ENCODE results near the gene DDX3X. TPM values are rescaled to one million over a fixed set of nuclear protein-coding genes. Genes with fewer than 3 reads are reported as not detected.
"Not testable (repeated sequence)": the region's sequence is repeated elsewhere in the genome, so short reads cannot be mapped to it uniquely, and the experiment has no call there.

Gene DDX3X
- total and polyA plus RNA-seq, 12 donors = 36.8 to 247 (median 153) TPM

DNA sequence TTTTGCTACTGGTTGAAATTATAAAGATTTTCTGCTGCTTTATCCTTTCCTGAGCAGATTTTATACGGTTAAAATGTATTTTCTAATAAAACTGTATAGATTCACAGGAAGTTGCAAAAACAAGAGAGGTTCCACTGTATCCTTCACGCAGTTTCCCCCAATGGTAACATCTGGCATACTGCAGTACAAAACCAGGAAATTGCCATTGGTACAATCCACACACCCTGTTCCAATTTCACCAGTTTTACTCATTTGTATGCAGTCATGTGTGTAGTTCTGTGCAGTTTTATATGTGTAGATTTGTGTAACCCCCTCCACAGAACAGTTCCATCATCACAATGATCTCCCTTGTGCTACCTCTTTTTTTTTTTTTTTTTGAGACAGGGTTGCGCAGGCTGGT lies 20.0 kb downstream of the DDX3X start:
- TF ChIP-seq, protein P1, sequence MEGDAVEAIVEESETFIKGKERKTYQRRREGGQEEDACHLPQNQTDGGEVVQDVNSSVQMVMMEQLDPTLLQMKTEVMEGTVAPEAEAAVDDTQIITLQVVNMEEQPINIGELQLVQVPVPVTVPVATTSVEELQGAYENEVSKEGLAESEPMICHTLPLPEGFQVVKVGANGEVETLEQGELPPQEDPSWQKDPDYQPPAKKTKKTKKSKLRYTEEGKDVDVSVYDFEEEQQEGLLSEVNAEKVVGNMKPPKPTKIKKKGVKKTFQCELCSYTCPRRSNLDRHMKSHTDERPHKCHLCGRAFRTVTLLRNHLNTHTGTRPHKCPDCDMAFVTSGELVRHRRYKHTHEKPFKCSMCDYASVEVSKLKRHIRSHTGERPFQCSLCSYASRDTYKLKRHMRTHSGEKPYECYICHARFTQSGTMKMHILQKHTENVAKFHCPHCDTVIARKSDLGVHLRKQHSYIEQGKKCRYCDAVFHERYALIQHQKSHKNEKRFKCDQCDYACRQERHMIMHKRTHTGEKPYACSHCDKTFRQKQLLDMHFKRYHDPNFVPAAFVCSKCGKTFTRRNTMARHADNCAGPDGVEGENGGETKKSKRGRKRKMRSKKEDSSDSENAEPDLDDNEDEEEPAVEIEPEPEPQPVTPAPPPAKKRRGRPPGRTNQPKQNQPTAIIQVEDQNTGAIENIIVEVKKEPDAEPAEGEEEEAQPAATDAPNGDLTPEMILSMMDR (IDR thresholded peaks at IDR 0.05) = no peak
- intact Hi-C loops (cut with DNase I) = no loop called here
- no peak for ATAC-seq

DNA sequence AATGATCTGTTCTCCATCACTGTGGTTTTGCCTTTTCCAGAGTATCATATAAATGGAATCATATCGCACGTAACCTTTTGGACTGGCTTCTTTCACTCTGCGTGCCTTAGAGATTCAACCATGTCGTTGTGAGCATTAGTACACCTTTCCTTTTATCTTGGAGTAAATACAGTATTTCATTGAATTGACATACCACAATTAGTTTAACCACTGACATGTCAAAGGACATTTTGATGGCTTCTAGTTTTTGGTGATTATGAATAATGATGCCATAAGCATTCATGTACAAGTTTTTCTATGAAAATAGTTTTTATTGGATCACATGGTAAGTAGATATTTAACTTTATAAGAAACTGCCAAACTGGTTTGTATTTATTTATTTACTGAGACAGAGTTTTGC lies 35.2 kb downstream of the DDX3X start:
- intact Hi-C loops (cut with DNase I) = no loop called here
- no peak overlapping the region for H3K27ac ChIP-seq
- ATAC-seq = no peak
- TF ChIP-seq, protein P1 (IDR thresholded peaks at IDR 0.05) = no peak
- H3K9me3 ChIP-seq = no peaks in the 10 kb centered on the region
- H3K4me3 ChIP-seq = no peak overlapping the region
- 95% methylated on average over 4 of the region's 4 CpGs for WGBS, 2 donors
- no peak for DNase-seq
- H3K36me3 ChIP-seq = no peaks in the 10 kb centered on the region
- H3K4me1 ChIP-seq = no peaks in the 10 kb centered on the region
- peaks cover 0 to 10% (median 0%) of the 10 kb centered on the region in 7 donors for H3K27me3 ChIP-seq

More for the DNA sequence above, 20.0 kb downstream of the DDX3X start:
- H3K4me3 ChIP-seq = no peak overlapping the region
- peaks cover 0 to 28% (median 17%) of the 10 kb centered on the region in 9 donors for H3K4me1 ChIP-seq
- H3K36me3 ChIP-seq = peaks cover 0 to 25% (median 0%) of the 10 kb centered on the region in 9 donors
- no peaks in the 10 kb centered on the region for H3K9me3 ChIP-seq
- no peaks in the 10 kb centered on the region for H3K27me3 ChIP-seq
- no peak overlapping the region for H3K27ac ChIP-seq
- no peak for DNase-seq
- WGBS, 2 donors = 64 to 72% methylated on average over 3 of the region's 3 CpGs

DNA sequence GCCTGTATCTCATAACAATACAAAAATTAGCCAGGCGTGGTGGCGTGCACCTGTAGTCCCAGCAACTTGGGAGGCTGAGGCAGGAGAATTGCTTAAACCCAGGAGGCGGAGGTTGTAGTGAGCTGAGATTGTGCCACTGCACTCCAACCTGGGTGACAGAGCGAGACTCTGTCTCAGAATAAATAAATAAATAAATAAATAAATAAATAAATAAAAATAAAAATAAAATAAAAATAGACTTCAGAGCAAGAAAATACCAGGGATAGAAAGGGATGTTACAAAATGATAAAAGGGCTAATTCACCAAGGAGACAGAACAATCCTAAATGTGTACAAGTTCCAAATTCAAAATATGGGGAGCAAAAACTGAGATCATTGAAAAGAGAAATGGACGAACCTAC lies 37.6 kb downstream of the DDX3X start:
- H3K27me3 ChIP-seq = peaks cover 0 to 18% (median 0%) of the 10 kb centered on the region in 7 donors
- H3K9me3 ChIP-seq; H3K36me3 ChIP-seq; H3K4me3 ChIP-seq; H3K4me1 ChIP-seq; H3K27ac ChIP-seq; DNase-seq; ATAC-seq; intact Hi-C loops (cut with DNase I): not testable (repeated sequence)
- WGBS, 2 donors = 96 to 99% methylated on average over 5 of the region's 5 CpGs

DNA sequence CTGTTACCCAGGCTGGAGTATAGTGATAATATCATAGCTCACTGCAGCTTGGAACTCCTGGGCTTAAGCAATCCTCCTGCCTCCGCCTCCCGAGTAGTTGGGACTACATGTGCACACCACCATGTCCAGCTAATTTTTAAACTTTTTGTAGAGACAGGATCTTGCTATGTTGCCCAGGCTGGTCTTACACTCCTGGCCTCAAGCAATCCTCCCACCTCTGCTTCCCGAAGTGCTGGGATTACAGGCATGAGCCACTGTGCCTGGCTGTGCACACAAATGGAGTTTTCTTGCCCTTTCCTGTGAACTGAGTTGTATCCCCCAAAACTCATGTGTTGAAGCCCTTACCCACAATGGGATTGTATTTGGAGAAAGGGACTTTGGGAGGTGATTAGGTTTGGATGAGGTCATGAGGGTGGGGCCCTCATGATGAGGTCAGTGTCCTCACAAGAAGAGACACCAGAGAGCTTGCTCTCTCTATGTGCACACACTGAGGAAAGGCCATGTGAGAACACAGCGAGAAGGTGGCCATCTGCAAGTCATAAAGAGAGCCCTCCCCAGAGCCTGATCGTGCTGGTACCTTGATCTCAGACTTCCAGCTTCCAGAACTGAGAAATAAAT lies 40.1 kb downstream of the DDX3X start:
- H3K9me3 ChIP-seq = no peaks in the 10 kb centered on the region
- WGBS, 2 donors = 93 to 97% methylated on average over 5 of the region's 5 CpGs
- TF ChIP-seq, protein P1 (IDR thresholded peaks at IDR 0.05) = no peak
- H3K4me1 ChIP-seq = no peaks in the 10 kb centered on the region
- peaks cover 0 to 12% (median 0%) of the 10 kb centered on the region in 7 donors for H3K27me3 ChIP-seq
- DNase-seq = no peak
- H3K4me3 ChIP-seq = no peak overlapping the region
- intact Hi-C loops (cut with DNase I) = no loop called here
- no peak for ATAC-seq
- no peaks in the 10 kb centered on the region for H3K36me3 ChIP-seq
- H3K27ac ChIP-seq = no peak overlapping the region

DNA sequence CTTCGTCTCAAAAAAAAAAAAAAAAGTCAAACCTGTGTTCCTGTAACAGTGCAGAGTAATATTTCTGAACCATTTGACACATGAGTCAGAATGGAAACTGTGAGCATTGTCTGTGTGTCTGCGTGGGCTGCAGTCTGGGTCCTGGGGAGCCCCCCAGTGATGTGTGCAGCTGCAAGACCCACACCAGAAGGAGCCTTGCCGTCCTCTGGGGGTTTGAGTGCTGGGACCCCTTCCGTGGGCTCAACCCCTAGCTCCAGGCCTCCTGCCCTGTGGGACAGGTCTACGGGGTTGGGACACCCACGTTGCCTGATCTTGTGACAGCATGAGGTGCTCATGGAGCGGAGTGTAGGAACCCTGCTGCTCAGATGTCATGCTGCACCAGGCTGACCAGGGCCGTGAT lies 43.7 kb downstream of the DDX3X start:
- 85 to 91% methylated on average over 8 of the region's 8 CpGs for WGBS, 2 donors
- Histone ChIP-seq H3K36me3 (no peaks in the 10 kb centered on the region), H3K4me1 (peaks cover 0 to 3% (median 0%) of the 10 kb centered on the region in 9 donors), H3K27me3 (peaks cover 0 to 17% (median 0%) of the 10 kb centered on the region in 7 donors), H3K4me3 (no peak overlapping the region), H3K9me3 (no peaks in the 10 kb centered on the region), H3K27ac (no peak overlapping the region)
- TF ChIP-seq, protein P1 (IDR thresholded peaks at IDR 0.05) = no peak
- no peak for DNase-seq
- intact Hi-C loops (cut with DNase I) = no loop called here
- ATAC-seq = no peak
